MG63 (cell line): Measurements from ENCODE around the gene HLCS. TPM values are rescaled to one million over a fixed set of nuclear protein-coding genes. Genes with fewer than 3 reads are reported as not detected.

Experiments used
- DNase-seq: peaks from one replicate; pipeline ENCODE4 v3.0.0-alpha.2; 2020
- H3K27me3 ChIP-seq: fragments of 250-450 bp; sonication (Bioruptor Pico); 2 replicates; pipeline ENCODE4 v1.5.1; 2020; ENCODE audit warnings: mild to moderate bottlenecking, moderate library complexity
- H3K36me3 ChIP-seq: fragments of 250-450 bp; sonication (Bioruptor Pico); 2 replicates; pipeline ENCODE4 v1.5.1; 2020; ENCODE audit warnings: mild to moderate bottlenecking, moderate library complexity
- H3K4me3 ChIP-seq: fragments of 250-450 bp; sonication (Bioruptor Pico); 2 replicates; pipeline ENCODE4 v1.5.1; 2020; ENCODE audit warnings: mild to moderate bottlenecking, moderate library complexity
- H3K9me3 ChIP-seq: fragments of 250-450 bp; sonication (Bioruptor Pico); 2 replicates; pipeline ENCODE4 v1.5.1; 2020; ENCODE audit warnings: mild to moderate bottlenecking, moderate library complexity
- total RNA-seq: library from RNA; depleted of rRNA; stranded (reverse); fragments of >200 nt; shearing (Covaris generic); gene quantifications from 2 replicates; pipeline ENCODE4 v1.2.3, GENCODE V29; 2014; ENCODE audit warnings: low replicate concordance

The HLCS gene
- total RNA-seq, 1 experiment from 2014 or later = 5.2 TPM

GRCh38 chr21:36803051-36803645 is 163.3 kb downstream of the HLCS start:
- Histone ChIP-seq H3K27me3 (no peaks in the 10 kb centered on the region), H3K36me3 (no peaks in the 10 kb centered on the region), H3K9me3 (no peaks in the 10 kb centered on the region), H3K4me3 (no peak overlapping the region)
- no peak for DNase-seq

- H3K27me3 ChIP-seq = no peaks in the 10 kb centered on the region
- peaks cover 8% of the 10 kb centered on the region for H3K9me3 ChIP-seq
- no peaks in the 10 kb centered on the region for H3K36me3 ChIP-seq
Observed at GRCh38 chr21:36800734-36801133, 165.7 kb downstream of the HLCS start.

GRCh38 chr21:36799869-36800268 is 166.6 kb downstream of the HLCS start:
- Histone ChIP-seq H3K36me3 (no peaks in the 10 kb centered on the region), H3K27me3 (no peaks in the 10 kb centered on the region), H3K9me3 (peaks cover 12% of the 10 kb centered on the region), H3K4me3 (no peak overlapping the region)
- DNase-seq = no peak

More at GRCh38 chr21:36800734-36801133, 165.7 kb downstream of the HLCS start:
- H3K4me3 ChIP-seq = no peak overlapping the region
- no peak for DNase-seq

- H3K4me3 ChIP-seq = no peak overlapping the region
- H3K9me3 ChIP-seq = peaks cover 12% of the 10 kb centered on the region
- no peak for DNase-seq
- H3K36me3 ChIP-seq = no peaks in the 10 kb centered on the region
- H3K27me3 ChIP-seq = no peaks in the 10 kb centered on the region
Observed at GRCh38 chr21:36798491-36798890, 168.0 kb downstream of the HLCS start.

GRCh38 chr21:36796070-36796469 is 170.4 kb downstream of the HLCS start:
- no peaks in the 10 kb centered on the region for H3K36me3 ChIP-seq
- H3K27me3 ChIP-seq = no peaks in the 10 kb centered on the region
- no peak for DNase-seq
- peaks cover 12% of the 10 kb centered on the region for H3K9me3 ChIP-seq
- no peak overlapping the region for H3K4me3 ChIP-seq

GRCh38 chr21:36792505-36792967 is 173.9 kb downstream of the HLCS start:
- peak; percentile 9 for DNase-seq
- H3K9me3 ChIP-seq = peaks cover 12% of the 10 kb centered on the region

GRCh38 chr21:36791695-36792470 is 174.6 kb downstream of the HLCS start:
- DNase-seq = no peak
- Histone ChIP-seq H3K36me3 (no peaks in the 10 kb centered on the region), H3K4me3 (no peak overlapping the region), H3K9me3 (peaks cover 12% of the 10 kb centered on the region), H3K27me3 (no peaks in the 10 kb centered on the region)

More at GRCh38 chr21:36792505-36792967, 173.9 kb downstream of the HLCS start:
- no peak overlapping the region for H3K4me3 ChIP-seq
- H3K27me3 ChIP-seq = no peaks in the 10 kb centered on the region
- H3K36me3 ChIP-seq = no peaks in the 10 kb centered on the region

GRCh38 chr21:36791180-36791579 is 175.3 kb downstream of the HLCS start:
- no peaks in the 10 kb centered on the region for H3K36me3 ChIP-seq
- no peak for DNase-seq
- H3K27me3 ChIP-seq = no peaks in the 10 kb centered on the region
- peaks cover 7% of the 10 kb centered on the region for H3K9me3 ChIP-seq
- no peak overlapping the region for H3K4me3 ChIP-seq

- no peak for DNase-seq
- Histone ChIP-seq H3K27me3 (no peaks in the 10 kb centered on the region), H3K9me3 (peaks cover 3% of the 10 kb centered on the region; the same call in 1 of the 2 replicates), H3K4me3 (no peak overlapping the region), H3K36me3 (no peaks in the 10 kb centered on the region)
Observed at GRCh38 chr21:36790616-36791015, 175.9 kb downstream of the HLCS start.

GRCh38 chr21:36788120-36788638 is 178.3 kb downstream of the HLCS start:
- Histone ChIP-seq H3K27me3 (no peaks in the 10 kb centered on the region), H3K4me3 (no peak overlapping the region)
- DNase-seq = peak; percentile 23

GRCh38 chr21:36786186-36786585 is 180.3 kb downstream of the HLCS start:
- no peak for DNase-seq
- Histone ChIP-seq H3K9me3 (no peaks in the 10 kb centered on the region), H3K36me3 (no peaks in the 10 kb centered on the region), H3K4me3 (no peak overlapping the region), H3K27me3 (no peaks in the 10 kb centered on the region)

More at GRCh38 chr21:36788120-36788638, 178.3 kb downstream of the HLCS start:
- Histone ChIP-seq H3K9me3 (no peaks in the 10 kb centered on the region), H3K36me3 (no peaks in the 10 kb centered on the region)

- H3K4me3 ChIP-seq = no peak overlapping the region
- no peak for DNase-seq
- H3K9me3 ChIP-seq = no peaks in the 10 kb centered on the region
- no peaks in the 10 kb centered on the region for H3K36me3 ChIP-seq
- H3K27me3 ChIP-seq = no peaks in the 10 kb centered on the region
Observed at GRCh38 chr21:36785615-36786014, 180.9 kb downstream of the HLCS start.

GRCh38 chr21:36784947-36785346 is 181.5 kb downstream of the HLCS start:
- H3K4me3 ChIP-seq = no peak overlapping the region
- no peaks in the 10 kb centered on the region for H3K36me3 ChIP-seq
- no peak for DNase-seq
- no peaks in the 10 kb centered on the region for H3K9me3 ChIP-seq
- no peaks in the 10 kb centered on the region for H3K27me3 ChIP-seq

- no peaks in the 10 kb centered on the region for H3K36me3 ChIP-seq
- H3K4me3 ChIP-seq = no peak overlapping the region
- no peaks in the 10 kb centered on the region for H3K27me3 ChIP-seq
- peak; percentile 28 for DNase-seq
- H3K9me3 ChIP-seq = no peaks in the 10 kb centered on the region
Observed at GRCh38 chr21:36783612-36784374, 182.7 kb downstream of the HLCS start.

- Histone ChIP-seq H3K9me3 (no peaks in the 10 kb centered on the region), H3K27me3 (no peaks in the 10 kb centered on the region)
Observed at GRCh38 chr21:36780861-36781260, 185.6 kb downstream of the HLCS start.

GRCh38 chr21:36776981-36777617 is 189.4 kb downstream of the HLCS start:
- no peaks in the 10 kb centered on the region for H3K36me3 ChIP-seq
- no peaks in the 10 kb centered on the region for H3K9me3 ChIP-seq
- H3K4me3 ChIP-seq = no peak overlapping the region
- no peak for DNase-seq
- no peaks in the 10 kb centered on the region for H3K27me3 ChIP-seq

More at GRCh38 chr21:36780861-36781260, 185.6 kb downstream of the HLCS start:
- no peak overlapping the region for H3K4me3 ChIP-seq
- H3K36me3 ChIP-seq = no peaks in the 10 kb centered on the region
- no peak for DNase-seq
